Measurements from ENCODE around the gene MRPS22. TPM values are rescaled to one million over a fixed set of nuclear protein-coding genes. Genes with fewer than 3 reads are reported as not detected.

Gene MRPS22
- total RNA-seq, 1 donor from 2014 or later: 77.7 TPM

- Histone ChIP-seq H3K27me3 (ENCODE audit: control insufficient read depth, insufficient read depth, low read length) (no peaks in the 10 kb centered on the region), H3K36me3 (ENCODE audit: control insufficient read depth, insufficient read depth, low read length) (peaks cover 15% of the 10 kb centered on the region), H3K4me3 (ENCODE audit: low read depth, low read length) (no peak overlapping the region)
- TF ChIP-seq CTCF (IDR thresholded peaks at IDR 0.05; ENCODE audit: insufficient read depth, low read length, severe bottlenecking): no peak
- no peak for DNase-seq (ENCODE audit: low read depth)
- no peak for FAIRE-seq
Measured at GRCh38 chr3:139357899-139358298, 14.1 kb downstream of the MRPS22 start.

- FAIRE-seq (no peak), DNase-seq (ENCODE audit: low read depth) (no peak)
- Histone ChIP-seq H3K27me3 (ENCODE audit: control insufficient read depth, insufficient read depth, low read length) (no peaks in the 10 kb centered on the region), H3K4me3 (ENCODE audit: low read depth, low read length) (no peak overlapping the region), H3K36me3 (ENCODE audit: control insufficient read depth, insufficient read depth, low read length) (peaks cover 15% of the 10 kb centered on the region)
- no peak for TF ChIP-seq CTCF (IDR thresholded peaks at IDR 0.05; ENCODE audit: insufficient read depth, low read length, severe bottlenecking)
Measured at GRCh38 chr3:139358841-139359562, 15.2 kb downstream of the MRPS22 start.

GRCh38 chr3:139361276-139361675 lies 17.5 kb downstream of the MRPS22 start:
- Histone ChIP-seq H3K4me3 (ENCODE audit: low read depth, low read length) (no peak overlapping the region), H3K36me3 (ENCODE audit: control insufficient read depth, insufficient read depth, low read length) (peaks cover 13% of the 10 kb centered on the region), H3K27me3 (ENCODE audit: control insufficient read depth, insufficient read depth, low read length) (no peaks in the 10 kb centered on the region)
- no peak for TF ChIP-seq CTCF (IDR thresholded peaks at IDR 0.05; ENCODE audit: insufficient read depth, low read length, severe bottlenecking)
- DNase-seq (ENCODE audit: low read depth): no peak
- FAIRE-seq: no peak

- Histone ChIP-seq H3K27me3 (ENCODE audit: control insufficient read depth, insufficient read depth, low read length) (no peaks in the 10 kb centered on the region), H3K4me3 (ENCODE audit: low read depth, low read length) (no peak overlapping the region), H3K36me3 (ENCODE audit: control insufficient read depth, insufficient read depth, low read length) (peaks cover 15% of the 10 kb centered on the region)
- FAIRE-seq (no peak), DNase-seq (ENCODE audit: low read depth) (no peak)
- no peak for TF ChIP-seq CTCF (IDR thresholded peaks at IDR 0.05; ENCODE audit: insufficient read depth, low read length, severe bottlenecking)
Measured at GRCh38 chr3:139364549-139364948, 20.7 kb downstream of the MRPS22 start.

- FAIRE-seq: no peak
- Histone ChIP-seq H3K36me3 (ENCODE audit: control insufficient read depth, insufficient read depth, low read length) (peaks cover 16% of the 10 kb centered on the region), H3K27me3 (ENCODE audit: control insufficient read depth, insufficient read depth, low read length) (no peaks in the 10 kb centered on the region), H3K4me3 (ENCODE audit: low read depth, low read length) (no peak overlapping the region)
- no peak for TF ChIP-seq CTCF (IDR thresholded peaks at IDR 0.05; ENCODE audit: insufficient read depth, low read length, severe bottlenecking)
- no peak for DNase-seq (ENCODE audit: low read depth)
Measured at GRCh38 chr3:139374099-139374498, 30.3 kb downstream of the MRPS22 start.

- Histone ChIP-seq H3K36me3 (ENCODE audit: control insufficient read depth, insufficient read depth, low read length) (peaks cover 19% of the 10 kb centered on the region), H3K4me3 (ENCODE audit: low read depth, low read length) (no peak overlapping the region), H3K27me3 (ENCODE audit: control insufficient read depth, insufficient read depth, low read length) (no peaks in the 10 kb centered on the region)
- TF ChIP-seq CTCF (IDR thresholded peaks at IDR 0.05; ENCODE audit: insufficient read depth, low read length, severe bottlenecking): no peak
- FAIRE-seq (no peak), DNase-seq (ENCODE audit: low read depth) (no peak)
Measured at GRCh38 chr3:139377378-139377777, 33.6 kb downstream of the MRPS22 start.

All from bronchial epithelial cell (primary cell).